Immature natural killer cell (primary cell): Measurements from ENCODE around the gene PASK. TPM values are rescaled to one million over a fixed set of nuclear protein-coding genes. Genes with fewer than 3 reads are reported as not detected.

Experiments
- DNase-seq, 3 donors: peaks; one replicate each; pipeline ENCODE4 v3.0.0; 2022; ENCODE audit warnings: mixed read lengths in 1 of 3
- H3K27ac Mint-ChIP-seq, 6 donors: one replicate each; pipeline ENCODE4 v1.8.0; 2020; ENCODE audit warnings: mixed read lengths in 6 of 6, mild to moderate bottlenecking in 5 of 6, inconsistent platforms in 4 of 6, moderate library complexity in 3 of 6
- H3K27me3 Mint-ChIP-seq, 3 donors: one replicate each; pipeline ENCODE4 v1.8.0; 2020 to 2021; ENCODE audit warnings: low read depth in 3 of 3, mild to moderate bottlenecking in 3 of 3, mixed read lengths in 3 of 3, moderate library complexity in 3 of 3, inconsistent platforms in 1 of 3
- H3K36me3 Mint-ChIP-seq, 3 donors: one replicate each; pipeline ENCODE4 v1.8.0; 2020; ENCODE audit warnings: mixed read lengths in 3 of 3, inconsistent platforms in 2 of 3, mild to moderate bottlenecking in 2 of 3
- H3K4me1 Mint-ChIP-seq, 2 donors: one replicate each; pipeline ENCODE4 v1.8.0; 2020; ENCODE audit warnings: inconsistent platforms in 2 of 2, mild to moderate bottlenecking in 2 of 2, mixed read lengths in 2 of 2, moderate library complexity in 1 of 2
- H3K4me3 Mint-ChIP-seq, 5 donors: one replicate each; pipeline ENCODE4 v1.8.0; 2020; ENCODE audit warnings: mild to moderate bottlenecking in 5 of 5, mixed read lengths in 5 of 5, inconsistent platforms in 3 of 5, moderate library complexity in 3 of 5
- H3K9me3 Mint-ChIP-seq, 6 donors: one replicate each; pipeline ENCODE4 v1.8.0; 2020; ENCODE audit warnings: mild to moderate bottlenecking in 6 of 6, mixed read lengths in 6 of 6, inconsistent platforms in 4 of 6, moderate library complexity in 3 of 6
- polyA plus RNA-seq, 3 donors: library from polyadenylated mRNA; unstranded; fragments of 300-500 nt; fragmentation: Illumina TruSeq; gene quantifications; one replicate each; pipeline ENCODE4 v1.2.3, GENCODE V29; 2021

PASK gene
- polyA plus RNA-seq, 3 donors from 2014 or later: 2.1 to 5.5 (median 4.9) TPM

DNA sequence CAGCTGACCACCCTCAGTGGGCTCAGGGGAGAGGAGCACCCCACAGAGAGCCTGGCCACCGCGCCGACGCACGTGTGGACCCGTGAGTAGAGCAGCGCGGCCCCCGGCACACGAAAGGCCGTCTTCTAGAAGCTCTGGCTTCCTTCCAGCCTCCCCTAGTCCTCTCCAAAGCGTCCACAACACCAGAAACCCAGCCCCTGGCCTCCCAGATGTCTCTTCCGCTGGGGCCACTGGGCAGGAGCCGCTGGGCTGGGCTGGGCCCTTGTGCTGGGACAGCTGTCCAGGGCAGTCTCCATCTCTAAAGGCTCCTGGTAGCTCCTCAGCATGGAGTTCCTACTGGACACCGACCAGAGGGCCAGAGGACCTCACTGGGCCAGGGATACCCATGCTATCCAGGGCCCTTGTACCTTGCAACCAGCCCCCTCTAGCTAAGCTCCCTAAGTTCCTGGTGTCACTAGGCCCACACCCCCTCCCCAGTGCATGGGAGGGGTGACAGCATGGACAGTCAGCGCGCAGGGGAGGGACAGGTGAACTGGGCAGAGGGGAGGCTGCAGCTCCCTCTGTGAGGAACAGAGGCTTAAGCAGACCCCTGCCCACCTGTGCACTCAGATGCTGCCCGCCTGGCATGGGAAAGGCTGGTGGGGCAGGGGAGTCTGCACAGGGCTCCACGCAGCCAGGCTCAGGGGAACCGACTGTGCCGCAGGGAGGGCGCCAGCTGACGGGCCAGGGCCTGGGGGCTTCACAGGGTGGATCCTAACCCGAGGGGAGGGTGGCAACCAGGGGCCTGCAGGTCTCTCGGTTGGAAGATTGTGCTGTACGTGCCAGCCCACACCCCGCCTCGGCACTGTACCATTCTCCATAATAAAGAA is 80.1 kb downstream of the PASK start:
- Mint-ChIP-seq H3K4me1 (peaks cover 0 to 1% of the 10 kb centered on the region in 2 donors), H3K27me3 (peaks cover 0 to 1% (median 0%) of the 10 kb centered on the region in 3 donors), H3K9me3 (no peaks in the 10 kb centered on the region), H3K27ac (no peak overlapping the region), H3K36me3 (no peaks in the 10 kb centered on the region), H3K4me3 (no peak overlapping the region)
- no peak for DNase-seq

DNA sequence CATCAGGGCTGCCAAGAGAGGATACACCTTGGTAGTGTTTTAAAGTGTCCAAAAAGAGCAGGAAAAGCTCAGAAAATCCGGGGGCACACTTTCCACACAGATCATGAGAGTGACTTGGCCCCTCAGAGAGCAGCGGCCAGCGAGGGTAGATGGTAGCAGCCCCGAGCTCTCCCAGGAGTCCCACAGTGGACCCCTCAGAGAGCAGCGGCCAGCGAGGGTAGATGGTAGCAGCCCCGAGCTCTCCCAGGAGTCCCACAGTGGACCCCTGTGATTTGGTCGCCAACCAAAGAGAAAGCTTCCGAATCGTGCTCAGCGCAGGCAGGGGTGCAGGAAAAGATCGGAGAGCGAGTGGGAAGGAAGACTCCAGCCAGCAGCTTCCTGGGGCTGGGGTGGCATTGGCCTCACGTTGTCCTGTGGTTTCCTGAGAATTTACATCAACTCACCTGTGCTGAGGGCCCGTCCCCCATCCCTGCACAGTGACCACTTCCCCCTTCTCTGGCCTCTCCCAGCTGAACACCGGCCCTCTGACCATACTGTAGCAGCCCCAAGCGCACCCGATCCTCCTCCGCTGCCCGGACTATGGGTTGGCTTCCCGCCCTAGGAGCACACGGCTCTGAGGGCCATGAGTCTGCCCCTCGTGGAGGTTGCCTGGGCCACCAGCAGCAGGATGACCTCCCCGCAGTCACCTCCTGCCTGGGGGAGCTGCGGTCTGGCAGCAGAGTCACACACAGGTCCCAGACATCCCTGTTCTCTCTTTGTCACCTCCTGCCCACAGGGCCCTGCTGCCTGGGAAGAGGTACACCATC is 80.9 kb downstream of the PASK start:
- no peak overlapping the region for H3K27ac Mint-ChIP-seq
- no peaks in the 10 kb centered on the region for H3K36me3 Mint-ChIP-seq
- DNase-seq: no peak
- no peak overlapping the region for H3K4me3 Mint-ChIP-seq
- H3K9me3 Mint-ChIP-seq: no peaks in the 10 kb centered on the region
- H3K27me3 Mint-ChIP-seq: peaks cover 0 to 1% (median 0%) of the 10 kb centered on the region in 3 donors
- peaks cover 0 to 2% of the 10 kb centered on the region in 2 donors for H3K4me1 Mint-ChIP-seq

DNA sequence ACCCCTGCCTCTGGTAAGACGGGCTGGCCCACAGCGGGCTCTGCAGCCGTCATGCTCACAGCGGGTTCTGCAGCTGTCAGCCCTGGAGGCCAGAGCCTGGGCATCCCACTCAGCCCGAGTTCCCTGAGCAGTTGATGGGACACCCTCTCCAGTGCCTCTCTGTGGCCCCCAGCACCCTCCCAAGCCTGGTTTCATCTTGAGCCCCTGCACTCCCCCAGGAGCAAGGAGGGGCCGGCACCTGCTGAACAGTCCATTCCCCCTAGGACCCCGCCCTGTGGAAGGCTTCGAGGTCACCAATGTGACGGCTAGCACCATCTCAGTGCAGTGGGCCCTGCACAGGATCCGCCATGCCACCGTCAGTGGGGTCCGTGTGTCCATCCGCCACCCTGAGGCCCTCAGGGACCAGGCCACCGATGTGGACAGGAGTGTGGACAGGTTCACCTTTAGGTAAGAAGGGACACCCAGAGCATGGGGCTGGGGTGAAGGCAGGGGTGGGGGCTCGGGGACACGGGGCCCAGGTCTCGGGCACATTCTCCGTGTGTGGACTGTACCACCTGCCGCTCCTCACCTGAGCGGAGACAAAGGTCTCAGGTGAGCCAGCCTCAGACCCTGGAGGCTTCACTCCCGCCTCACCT is 81.7 kb downstream of the PASK start:
- no peak overlapping the region for H3K27ac Mint-ChIP-seq
- DNase-seq: no peak
- H3K36me3 Mint-ChIP-seq: no peaks in the 10 kb centered on the region
- H3K27me3 Mint-ChIP-seq: peaks cover 0 to 1% (median 0%) of the 10 kb centered on the region in 3 donors
- no peaks in the 10 kb centered on the region for H3K9me3 Mint-ChIP-seq
- H3K4me1 Mint-ChIP-seq: peaks cover 0 to 2% of the 10 kb centered on the region in 2 donors
- no peak overlapping the region for H3K4me3 Mint-ChIP-seq

DNA sequence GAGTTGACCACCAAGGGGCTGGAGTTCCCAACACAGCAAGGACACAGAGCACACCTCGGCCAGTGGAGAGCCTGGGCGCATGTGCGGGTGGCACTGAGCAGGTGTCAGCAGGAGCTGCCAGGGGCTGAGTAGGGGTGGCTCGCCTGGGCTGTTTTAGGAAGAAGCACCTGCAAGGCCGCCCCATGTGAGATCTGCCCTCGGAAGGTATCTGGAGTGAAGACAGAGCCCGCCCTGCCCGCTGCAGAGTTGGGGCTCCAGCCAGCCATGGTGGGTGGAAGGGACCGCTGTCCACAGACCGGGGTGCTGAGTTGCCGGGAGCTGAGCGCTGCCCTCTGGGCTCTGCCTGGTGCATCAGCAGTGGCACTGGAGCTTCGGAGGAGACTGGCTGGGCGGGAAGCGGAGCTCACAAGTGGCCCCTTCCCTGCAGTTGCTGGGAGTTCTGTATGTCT is 82.4 kb downstream of the PASK start:
- H3K9me3 Mint-ChIP-seq: no peaks in the 10 kb centered on the region
- H3K4me3 Mint-ChIP-seq: no peak overlapping the region
- no peak for DNase-seq
- no peaks in the 10 kb centered on the region for H3K36me3 Mint-ChIP-seq
- peaks cover 0 to 2% of the 10 kb centered on the region in 2 donors for H3K4me1 Mint-ChIP-seq
- peaks cover 0 to 1% (median 0%) of the 10 kb centered on the region in 3 donors for H3K27me3 Mint-ChIP-seq
- no peak overlapping the region for H3K27ac Mint-ChIP-seq

DNA sequence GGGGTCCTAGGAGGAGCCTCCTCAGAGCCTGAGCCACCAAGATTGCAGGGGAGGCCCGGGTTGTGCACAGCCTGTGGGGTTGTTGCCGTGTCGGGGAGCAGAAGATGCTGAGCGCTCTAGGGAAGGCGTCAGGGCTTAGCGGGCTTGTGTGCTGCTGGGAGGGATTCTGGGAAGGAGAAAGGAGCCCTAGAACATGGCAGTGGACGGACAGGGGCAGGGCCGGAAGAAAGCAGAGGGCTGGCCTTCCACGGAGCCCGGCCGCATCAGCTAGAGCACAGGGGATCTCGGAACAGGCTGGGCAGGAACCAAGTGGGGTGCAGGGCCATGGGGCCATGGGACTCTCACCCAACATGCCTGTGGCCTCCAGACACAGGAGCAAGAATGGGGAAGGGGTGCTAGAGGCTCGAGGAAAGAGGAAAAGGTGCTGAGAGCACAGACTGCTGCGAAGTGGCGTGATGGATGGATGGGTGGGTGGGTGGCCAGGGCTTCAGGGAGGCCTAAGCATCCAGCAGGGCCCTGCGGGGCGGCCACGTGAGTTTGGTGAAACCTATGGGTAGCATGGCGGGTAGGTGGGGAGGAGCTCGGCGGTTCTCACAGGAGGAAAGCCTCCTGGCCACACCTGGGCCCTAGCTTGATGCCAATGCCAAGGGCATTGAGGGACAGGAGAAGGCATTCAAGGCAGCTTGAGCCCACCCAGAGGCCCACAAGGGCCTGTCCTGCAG is 82.9 kb downstream of the PASK start:
- DNase-seq: no peak
- peaks cover 0 to 1% (median 0%) of the 10 kb centered on the region in 3 donors for H3K27me3 Mint-ChIP-seq
- no peak overlapping the region for H3K27ac Mint-ChIP-seq
- H3K4me1 Mint-ChIP-seq: peaks cover 0 to 2% of the 10 kb centered on the region in 2 donors
- H3K4me3 Mint-ChIP-seq: peak overlapping the region in 1 of 5 donors; percentile 29
- no peaks in the 10 kb centered on the region for H3K36me3 Mint-ChIP-seq
- no peaks in the 10 kb centered on the region for H3K9me3 Mint-ChIP-seq

DNA sequence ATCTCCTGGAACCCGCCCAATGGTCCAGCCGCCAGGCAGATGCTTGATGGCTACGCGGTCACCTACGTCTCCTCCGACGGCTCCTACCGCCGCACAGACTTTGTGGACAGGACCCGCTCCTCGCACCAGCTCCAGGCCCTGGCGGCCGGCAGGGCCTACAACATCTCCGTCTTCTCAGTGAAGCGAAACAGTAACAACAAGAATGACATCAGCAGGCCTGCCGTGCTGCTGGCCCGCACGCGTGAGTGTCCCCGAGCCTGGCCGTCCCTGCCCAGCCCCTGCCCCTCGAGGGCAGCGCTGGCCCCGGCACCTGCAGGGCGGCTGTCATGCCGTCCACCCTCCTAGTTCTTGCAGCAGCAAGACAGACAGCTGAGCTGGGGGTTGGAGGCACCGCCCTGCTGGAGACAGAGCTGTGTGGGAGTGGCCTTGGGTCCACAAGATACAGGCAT is 83.9 kb downstream of the PASK start:
- H3K36me3 Mint-ChIP-seq: no peaks in the 10 kb centered on the region

DNA sequence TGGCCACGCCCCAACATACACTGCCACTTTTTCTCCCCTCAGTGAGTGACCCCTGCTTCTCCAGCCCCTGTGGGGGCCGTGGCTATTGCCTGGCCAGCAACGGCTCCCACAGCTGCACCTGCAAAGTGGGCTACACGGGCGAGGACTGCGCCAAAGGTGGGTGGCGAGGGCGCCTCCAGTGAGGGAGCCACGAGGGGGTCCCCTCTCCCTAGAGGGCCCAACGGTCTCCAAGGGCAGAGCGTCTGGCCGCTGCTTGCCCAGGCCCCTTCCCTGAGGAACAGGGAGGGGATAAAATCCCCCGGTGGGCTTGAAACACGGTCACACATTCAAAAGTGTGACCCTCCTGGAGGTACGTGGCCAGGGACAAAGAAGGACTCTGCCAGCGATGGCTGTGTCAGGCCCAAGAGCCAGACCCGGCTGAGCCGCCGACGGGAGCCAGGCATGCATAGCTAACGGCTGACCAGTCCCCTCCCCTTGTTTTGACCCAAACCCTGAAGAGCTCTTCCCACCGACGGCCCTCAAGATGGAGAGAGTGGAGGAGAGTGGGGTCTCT is 84.4 kb downstream of the PASK start:
- Mint-ChIP-seq H3K27ac (no peak overlapping the region), H3K27me3 (peaks cover 0 to 5% (median 2%) of the 10 kb centered on the region in 3 donors), H3K36me3 (no peaks in the 10 kb centered on the region), H3K9me3 (no peaks in the 10 kb centered on the region), H3K4me3 (no peak overlapping the region), H3K4me1 (peaks cover 0 to 2% of the 10 kb centered on the region in 2 donors)
- DNase-seq: no peak

More for the DNA sequence above, 83.9 kb downstream of the PASK start:
- no peak for DNase-seq
- Mint-ChIP-seq H3K27ac (no peak overlapping the region), H3K4me1 (peaks cover 0 to 2% of the 10 kb centered on the region in 2 donors), H3K4me3 (no peak overlapping the region), H3K9me3 (no peaks in the 10 kb centered on the region), H3K27me3 (peaks cover 0 to 5% (median 0%) of the 10 kb centered on the region in 3 donors)

DNA sequence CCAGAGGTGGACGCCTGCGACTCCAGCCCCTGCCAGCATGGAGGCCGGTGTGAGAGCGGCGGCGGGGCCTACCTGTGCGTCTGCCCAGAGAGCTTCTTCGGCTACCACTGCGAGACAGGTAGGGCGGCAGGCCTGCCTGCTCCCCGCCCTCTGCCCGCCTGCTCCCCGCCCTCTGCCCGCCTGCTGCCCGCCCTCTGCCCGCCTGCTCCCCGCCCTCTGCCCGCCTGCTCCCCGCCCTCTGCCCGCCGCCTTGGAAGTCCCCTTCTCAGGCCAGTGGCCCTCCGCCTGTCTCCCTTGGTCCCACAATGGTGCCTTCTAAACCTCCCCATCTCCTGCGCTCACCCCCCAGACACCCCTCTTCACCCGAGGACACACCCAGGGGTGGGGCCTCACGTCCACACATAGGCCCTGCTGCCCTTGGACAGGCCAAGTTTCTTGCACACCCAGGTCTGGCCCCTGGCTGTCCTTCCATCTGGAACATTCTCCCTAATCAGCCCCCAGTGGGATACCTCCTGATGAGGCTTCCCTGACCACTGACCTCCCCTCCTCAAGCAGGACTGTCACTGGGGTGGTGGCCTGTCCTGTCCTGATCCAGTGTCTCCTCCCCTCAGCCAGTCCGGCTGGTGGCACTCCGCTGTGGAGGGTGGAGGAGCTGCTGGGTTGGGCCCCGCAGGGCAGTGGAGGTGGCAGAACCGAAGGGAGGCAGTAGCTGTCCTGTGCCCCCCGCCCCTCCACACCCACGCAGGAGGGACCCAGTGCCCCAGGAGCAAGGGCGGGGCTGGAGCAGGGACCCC is 85.1 kb downstream of the PASK start:
- H3K4me1 Mint-ChIP-seq: peaks cover 0 to 2% of the 10 kb centered on the region in 2 donors

DNA sequence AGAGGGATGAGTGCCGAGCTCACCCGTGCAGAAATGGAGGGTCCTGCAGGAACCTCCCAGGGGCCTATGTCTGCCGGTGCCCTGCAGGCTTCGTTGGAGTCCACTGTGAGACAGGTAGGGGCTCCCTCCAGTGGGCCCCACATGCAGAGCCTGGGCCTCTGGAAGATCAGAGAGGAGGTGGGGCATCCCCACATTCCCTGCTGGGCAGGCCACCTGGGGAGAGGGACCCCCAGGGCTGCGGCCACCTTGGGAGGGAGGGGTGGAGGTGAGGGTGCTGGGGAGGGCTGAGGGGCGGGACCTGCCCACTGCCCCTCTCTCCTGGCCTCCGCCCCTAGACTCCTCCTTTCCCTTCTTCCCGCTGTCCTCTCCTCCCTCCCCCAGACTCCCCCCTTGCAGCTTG is 85.7 kb downstream of the PASK start:
- Mint-ChIP-seq H3K4me1 (peaks cover 0 to 2% of the 10 kb centered on the region in 2 donors), H3K9me3 (no peaks in the 10 kb centered on the region), H3K36me3 (no peaks in the 10 kb centered on the region), H3K27me3 (peaks cover 2 to 5% (median 3%) of the 10 kb centered on the region in 3 donors), H3K4me3 (no peak overlapping the region), H3K27ac (no peak overlapping the region)
- no peak for DNase-seq

More for the DNA sequence above, 85.1 kb downstream of the PASK start:
- Mint-ChIP-seq H3K36me3 (no peaks in the 10 kb centered on the region), H3K27me3 (peaks cover 2 to 5% (median 3%) of the 10 kb centered on the region in 3 donors), H3K27ac (no peak overlapping the region), H3K4me3 (peak overlapping the region in 1 of 5 donors; percentile 13), H3K9me3 (no peaks in the 10 kb centered on the region)
- peak in 2 of 3 donors; percentile 6 to 15 for DNase-seq

DNA sequence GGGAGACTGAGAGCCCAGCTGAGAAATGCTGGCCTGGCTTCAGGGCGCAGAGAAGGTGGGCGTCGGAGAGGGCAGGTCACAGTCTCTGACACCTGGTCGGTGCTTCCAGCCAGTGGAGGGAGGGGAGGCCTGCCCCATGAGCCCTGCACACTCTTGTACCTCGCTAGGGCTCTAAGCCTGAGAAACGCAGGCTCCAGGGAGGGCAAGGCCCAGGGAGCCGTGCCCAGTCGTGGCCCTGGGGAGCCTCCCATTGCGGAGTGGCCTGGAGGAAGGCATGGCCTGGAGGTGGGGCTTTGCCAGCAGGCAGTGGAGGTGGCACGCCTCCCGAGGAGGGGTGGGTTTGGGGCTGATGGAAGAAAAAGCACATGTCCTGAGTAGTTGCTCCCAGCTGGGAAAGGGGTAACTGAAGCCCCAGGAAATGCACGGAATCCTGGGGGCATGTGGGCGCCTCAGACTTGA is 86.2 kb downstream of the PASK start:
- H3K4me3 Mint-ChIP-seq: no peak overlapping the region

DNA sequence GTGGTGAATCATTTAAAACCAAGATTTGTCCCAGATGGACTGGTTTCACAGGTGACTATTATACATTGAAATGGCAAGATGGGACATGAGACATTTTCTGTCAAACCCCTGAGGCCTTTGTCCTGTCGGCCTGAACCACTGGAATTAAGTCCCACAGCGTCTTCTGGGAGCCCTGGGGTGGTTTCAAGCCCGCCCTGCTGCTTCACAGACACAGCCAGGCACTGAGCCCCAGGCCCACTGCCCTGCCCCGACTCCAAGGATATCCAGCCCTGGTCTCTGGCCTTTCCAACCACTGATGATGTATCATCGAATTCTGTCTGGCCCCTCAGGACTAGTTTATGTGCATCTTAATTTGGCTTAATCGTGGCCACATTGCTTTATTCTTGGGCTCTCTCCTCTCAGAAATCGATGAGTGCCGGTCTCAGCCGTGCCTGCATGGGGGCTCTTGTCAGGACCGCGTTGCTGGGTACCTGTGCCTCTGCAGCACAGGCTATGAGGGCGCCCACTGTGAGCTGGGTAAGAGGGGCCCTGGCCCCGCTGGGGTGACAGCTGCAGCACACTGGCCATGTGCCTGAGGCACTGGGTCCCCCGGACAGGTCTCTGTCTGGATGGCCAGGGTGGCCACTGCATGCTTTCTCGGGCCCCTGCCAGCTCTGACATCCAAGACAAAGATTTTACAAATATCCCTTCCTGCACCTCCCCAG is 86.7 kb downstream of the PASK start:
- no peak overlapping the region for H3K4me3 Mint-ChIP-seq
- no peak overlapping the region for H3K27ac Mint-ChIP-seq
- no peaks in the 10 kb centered on the region for H3K36me3 Mint-ChIP-seq
- DNase-seq: no peak
- H3K4me1 Mint-ChIP-seq: peaks cover 0 to 2% of the 10 kb centered on the region in 2 donors
- H3K27me3 Mint-ChIP-seq: peaks cover 2 to 5% (median 3%) of the 10 kb centered on the region in 3 donors
- no peaks in the 10 kb centered on the region for H3K9me3 Mint-ChIP-seq

More for the DNA sequence above, 86.2 kb downstream of the PASK start:
- H3K9me3 Mint-ChIP-seq: no peaks in the 10 kb centered on the region
- H3K27ac Mint-ChIP-seq: no peak overlapping the region
- no peak for DNase-seq
- no peaks in the 10 kb centered on the region for H3K36me3 Mint-ChIP-seq
- peaks cover 0 to 2% of the 10 kb centered on the region in 2 donors for H3K4me1 Mint-ChIP-seq
- peaks cover 2 to 5% (median 3%) of the 10 kb centered on the region in 3 donors for H3K27me3 Mint-ChIP-seq

DNA sequence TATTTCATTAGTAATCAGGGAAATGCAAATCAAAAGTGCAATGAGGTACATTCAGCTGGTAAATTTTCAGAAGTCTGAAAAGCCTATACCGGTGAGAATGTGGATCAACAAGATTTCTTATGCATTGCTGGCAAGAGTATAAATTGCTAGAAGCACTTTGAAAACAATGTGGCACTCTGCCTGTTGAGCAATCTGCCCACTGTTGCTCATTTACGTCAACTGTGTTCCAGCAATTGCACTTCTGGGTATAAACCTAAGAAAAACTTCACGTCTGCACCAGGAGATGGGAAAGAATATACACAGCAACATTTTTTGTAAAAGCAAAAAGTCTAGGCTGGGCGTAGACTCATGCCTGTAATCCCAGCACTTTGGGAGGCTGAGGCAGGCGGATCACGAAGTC is 88.0 kb downstream of the PASK start:
- no peak overlapping the region for H3K27ac Mint-ChIP-seq
- no peaks in the 10 kb centered on the region for H3K9me3 Mint-ChIP-seq
- DNase-seq: no peak
- peaks cover 2 to 4% (median 3%) of the 10 kb centered on the region in 3 donors for H3K27me3 Mint-ChIP-seq
- H3K4me1 Mint-ChIP-seq: peaks cover 0 to 2% of the 10 kb centered on the region in 2 donors
- H3K4me3 Mint-ChIP-seq: no peak overlapping the region
- no peaks in the 10 kb centered on the region for H3K36me3 Mint-ChIP-seq
